ENCODE measurements around the gene PLCH1. TPM values are rescaled to one million over a fixed set of nuclear protein-coding genes. Genes with fewer than 3 reads are reported as not detected.

PLCH1 gene
- total RNA-seq, 1 experiment from 2014 or later, result 0.17 TPM

DNA sequence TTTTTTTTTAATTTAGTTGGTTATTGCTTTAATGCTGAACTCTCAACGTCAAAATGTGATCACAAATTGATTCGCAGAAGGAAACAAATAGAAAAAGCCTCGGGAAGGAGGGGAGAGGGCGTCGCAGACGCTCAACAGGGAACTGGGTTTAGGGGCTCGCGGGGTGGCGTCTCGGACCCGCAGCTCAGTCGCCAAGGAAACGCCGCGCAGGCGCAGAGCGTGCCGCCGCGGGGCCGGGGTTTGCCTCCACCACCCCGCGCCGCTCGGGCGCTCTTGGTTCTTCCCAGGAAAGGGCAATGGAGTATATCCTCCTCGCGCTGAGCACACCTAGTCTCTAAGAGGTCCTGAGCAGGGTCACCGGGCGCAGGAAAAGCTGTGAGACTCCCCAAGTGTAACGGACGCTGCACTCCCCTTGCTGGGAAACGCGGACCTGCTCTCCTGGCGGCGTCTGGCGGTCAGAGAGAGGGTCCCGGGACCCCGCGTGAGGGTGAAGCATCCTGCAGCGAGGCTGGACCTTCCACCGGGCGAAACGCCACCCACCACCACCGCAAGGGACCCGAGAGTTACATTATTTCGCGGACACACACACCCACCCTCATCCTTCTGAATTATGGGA lies 753 bp downstream of the PLCH1 start:
- DNase-seq (ENCODE audit: low read depth), result peak; percentile 59

- peak; percentile 13 for DNase-seq (ENCODE audit: low read depth)
Observed at GRCh38 chr3:155743606-155744005, 1.3 kb downstream of the PLCH1 start.

- DNase-seq (ENCODE audit: low read depth), result no peak
Observed at GRCh38 chr3:155742349-155742965, 2.4 kb downstream of the PLCH1 start.

- peak; percentile 13 for DNase-seq (ENCODE audit: low read depth)
Observed at GRCh38 chr3:155741603-155742002, 3.3 kb downstream of the PLCH1 start.

GRCh38 chr3:155741101-155741500 lies 3.8 kb downstream of the PLCH1 start:
- DNase-seq (ENCODE audit: low read depth), result no peak

- peak; percentile 42 for DNase-seq (ENCODE audit: low read depth)
Observed at GRCh38 chr3:155739154-155739553, 5.7 kb downstream of the PLCH1 start.

DNA sequence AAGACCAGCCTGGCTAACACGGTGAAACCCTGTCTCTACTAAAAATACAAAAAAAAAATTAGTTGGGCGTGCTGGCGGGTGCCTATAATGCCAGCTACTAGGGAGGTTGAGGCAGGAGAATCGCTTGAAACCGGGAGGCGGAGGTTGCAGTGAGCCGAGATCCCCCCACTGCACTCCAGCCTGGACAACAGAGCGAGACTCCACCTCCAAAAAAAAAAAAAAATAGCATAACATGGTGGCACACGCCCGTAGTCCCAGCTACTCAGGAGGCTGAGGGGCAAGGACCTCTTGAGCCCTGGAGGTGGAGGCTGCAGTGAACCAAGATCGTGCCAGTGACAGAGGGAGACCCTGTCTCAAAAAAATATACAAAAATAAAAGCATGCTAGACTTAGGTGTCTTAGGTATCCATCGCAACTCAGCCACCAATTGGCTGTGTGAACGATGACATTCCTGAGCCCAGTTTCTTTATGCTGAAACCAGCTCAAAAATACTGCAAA lies 6.2 kb downstream of the PLCH1 start:
- DNase-seq (ENCODE audit: low read depth), result no peak

- DNase-seq (ENCODE audit: low read depth), result peak; percentile 12
Observed at GRCh38 chr3:155737844-155738460, 6.9 kb downstream of the PLCH1 start.

GRCh38 chr3:155736381-155736780 lies 8.5 kb downstream of the PLCH1 start:
- DNase-seq (ENCODE audit: low read depth), result no peak

DNA sequence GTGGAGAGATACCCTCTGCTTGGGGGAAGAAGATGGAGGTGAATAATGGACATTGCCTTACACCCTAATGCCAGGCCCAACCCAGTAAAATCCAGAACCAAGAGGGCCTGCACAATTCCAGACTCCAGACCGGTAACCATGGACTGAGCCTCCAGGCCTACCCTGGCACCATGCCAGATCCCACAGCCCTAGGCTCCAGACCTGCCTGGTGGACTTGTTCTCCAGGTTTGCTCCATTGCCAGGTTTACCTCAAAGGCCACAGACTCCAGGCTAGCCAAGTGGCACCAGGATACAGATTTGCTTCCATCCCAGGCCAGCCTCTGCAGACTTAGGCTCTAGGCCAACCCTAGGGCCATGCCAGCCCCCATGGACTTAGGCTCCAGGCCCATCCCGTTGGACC lies 14.0 kb downstream of the PLCH1 start:
- DNase-seq (ENCODE audit: low read depth), result no peak

- DNase-seq (ENCODE audit: low read depth), result no peak
Observed at GRCh38 chr3:155727836-155728235, 17.0 kb downstream of the PLCH1 start.

DNA sequence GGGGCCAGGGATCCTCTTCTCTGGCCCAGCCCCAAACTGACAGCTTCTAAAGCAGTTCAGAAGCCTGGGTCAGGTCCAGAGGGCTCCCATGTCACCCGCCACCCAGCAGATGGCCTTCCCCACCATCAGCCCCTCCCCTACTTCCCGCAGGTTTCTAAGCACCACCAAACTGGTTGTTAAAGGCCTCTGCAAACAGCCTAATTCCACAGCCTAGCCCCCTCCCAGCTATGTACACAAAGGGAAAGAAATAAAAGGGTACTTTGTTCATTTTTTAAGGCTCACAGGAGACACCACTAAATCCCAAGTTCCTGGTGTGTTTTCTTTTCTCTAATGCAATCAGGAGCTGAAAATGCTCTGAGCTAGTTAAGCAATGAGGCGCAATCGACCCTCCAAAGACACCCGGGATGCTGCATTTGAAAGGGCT lies 30.6 kb downstream of the PLCH1 start:
- DNase-seq (ENCODE audit: low read depth), result no peak

- peak; percentile 7 for DNase-seq (ENCODE audit: low read depth)
Observed at GRCh38 chr3:155712008-155712407, 32.9 kb downstream of the PLCH1 start.

DNA sequence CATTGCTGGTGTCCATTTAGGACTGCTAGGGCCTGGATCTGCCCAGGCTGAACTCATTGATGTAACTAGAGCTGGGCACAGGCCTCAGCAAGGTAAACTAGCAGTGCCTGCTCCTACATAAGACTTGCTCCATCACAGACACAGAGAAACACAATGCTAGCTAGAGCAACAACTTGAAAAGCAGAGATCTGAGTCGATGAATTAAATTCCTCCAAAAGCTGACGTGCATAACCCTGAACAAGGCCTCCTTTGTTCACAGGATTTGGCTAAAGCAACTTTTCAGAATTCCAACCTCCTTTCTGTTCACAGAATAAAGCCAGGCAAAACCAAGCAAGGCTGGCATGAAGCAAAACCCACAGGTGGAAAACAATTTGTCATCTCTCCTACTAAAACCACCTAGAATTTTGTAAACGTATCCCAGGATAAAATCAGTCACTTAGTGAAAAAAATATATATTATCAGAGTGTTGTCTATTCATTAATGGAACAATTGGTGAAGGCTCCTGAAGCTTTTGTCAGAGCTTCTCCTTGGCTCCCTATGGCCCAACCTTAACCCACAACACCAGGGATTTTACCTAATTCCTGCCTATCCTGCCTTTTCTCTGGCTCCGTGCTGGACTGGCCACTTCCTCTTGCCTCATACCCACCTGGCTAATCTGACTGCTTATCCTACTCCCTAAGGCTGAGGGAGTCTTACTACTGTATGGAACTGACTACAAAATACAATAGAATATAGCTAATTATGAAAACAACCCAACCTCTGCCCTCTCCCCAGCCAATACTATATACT lies 39.9 kb downstream of the PLCH1 start:
- no peak for DNase-seq (ENCODE audit: low read depth)

- DNase-seq (ENCODE audit: low read depth), result peak; percentile 15
Observed at GRCh38 chr3:155704061-155704460, 40.8 kb downstream of the PLCH1 start.

DNA sequence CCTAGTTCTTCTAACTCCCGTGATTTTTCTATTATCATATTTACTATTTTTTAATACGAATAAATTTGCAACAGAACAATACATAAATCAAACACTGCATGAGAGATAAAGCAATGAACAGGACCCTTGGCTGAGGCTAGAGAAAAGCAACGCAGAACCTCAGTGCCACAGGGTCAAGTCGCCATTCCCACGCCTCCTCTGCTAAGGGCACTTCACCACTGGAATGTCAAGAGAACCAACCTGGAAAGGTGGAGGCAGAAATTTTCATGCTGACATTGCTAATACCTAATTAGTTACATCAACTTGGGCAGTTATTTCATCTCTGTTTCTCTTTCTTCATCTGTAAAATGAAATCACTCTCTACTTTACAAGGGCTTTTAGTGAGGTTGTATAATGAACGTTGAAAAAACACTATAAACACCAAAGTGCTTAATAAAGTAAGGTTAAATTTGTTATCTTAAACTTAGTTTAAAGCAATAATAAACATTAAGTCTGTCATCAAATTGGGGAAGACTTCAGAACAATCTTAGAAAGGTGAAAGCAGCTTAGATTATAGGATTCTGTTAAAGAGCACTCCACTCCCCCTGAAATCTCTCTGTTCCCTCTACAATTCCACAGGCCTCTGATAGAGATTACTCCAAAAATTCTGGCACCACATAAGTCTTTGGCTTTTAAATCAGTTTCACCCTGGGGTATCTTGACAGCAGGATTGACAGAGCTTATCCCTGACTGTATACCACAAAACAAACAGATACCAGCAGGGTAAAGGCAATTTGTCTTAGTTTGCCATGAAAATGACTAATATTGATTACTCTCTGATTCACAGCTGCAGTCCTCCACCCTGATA lies 41.9 kb downstream of the PLCH1 start:
- DNase-seq (ENCODE audit: low read depth), result no peak

DNA sequence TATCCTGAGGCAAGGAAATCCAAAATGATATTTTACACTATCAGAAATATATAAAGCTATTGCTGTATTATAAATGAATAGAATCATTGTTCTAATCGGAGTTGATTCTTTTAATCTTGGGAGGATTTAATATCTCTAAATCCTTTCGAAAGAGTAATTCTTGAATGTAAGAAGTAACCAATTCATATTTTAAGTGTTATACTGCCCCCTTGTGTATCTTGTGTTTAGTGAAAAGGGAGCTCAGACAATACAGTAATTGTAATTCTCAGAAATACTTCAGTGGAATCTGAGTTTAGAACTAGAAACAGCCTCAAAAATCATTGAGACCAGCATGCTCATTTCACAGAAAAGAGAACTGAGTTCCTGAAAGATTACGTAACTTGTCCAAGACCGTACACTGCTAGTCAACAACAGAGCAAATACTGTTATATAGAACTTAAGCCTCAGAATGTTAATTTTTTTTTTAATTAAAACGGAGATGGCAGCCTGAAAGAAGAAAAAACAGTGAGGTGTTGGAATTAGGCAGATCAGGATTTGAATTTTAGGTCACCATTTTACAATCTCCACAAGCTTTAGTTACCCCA lies 42.9 kb downstream of the PLCH1 start:
- DNase-seq (ENCODE audit: low read depth), result peak; percentile 61

- no peak for DNase-seq (ENCODE audit: low read depth)
Observed at GRCh38 chr3:155697542-155697941, 47.3 kb downstream of the PLCH1 start.

GRCh38 chr3:155690921-155691320 lies 54.0 kb downstream of the PLCH1 start:
- no peak for DNase-seq (ENCODE audit: low read depth)

- DNase-seq (ENCODE audit: low read depth), result no peak
Observed at GRCh38 chr3:155688481-155688880, 56.4 kb downstream of the PLCH1 start.

- no peak for DNase-seq (ENCODE audit: low read depth)
Observed at GRCh38 chr3:155683344-155683720, 61.5 kb downstream of the PLCH1 start.

Measured in M059J (cell line).